Kidney (tissue), 14 donors: ENCODE data around the gene GNAT2. TPM values are rescaled to one million over a fixed set of nuclear protein-coding genes. Genes with fewer than 3 reads are reported as not detected.

ENCODE experiments used
- DNase-seq, 5 donors: peaks; one replicate each; pipeline ENCODE4 v3.0.0-alpha.2; 2013 to 2020
- FAIRE-seq: peaks from 2 replicates; lab custom pipeline; 2012; peaks lifted over from hg19 to GRCh38; lab: Jason Lieb, UNC
- H3K27ac ChIP-seq, 2 donors: one replicate each; pipeline ENCODE4 v1.7.0; 2013; ENCODE audit warnings: low read depth in 2 of 2, low read length in 2 of 2, inconsistent platforms in 1 of 2
- H3K27me3 ChIP-seq: one replicate; pipeline ENCODE4 v1.7.1; 2013; ENCODE audit warnings: low read length, inconsistent platforms; ENCODE audit not compliant: control insufficient read depth, insufficient read depth
- H3K36me3 ChIP-seq, 3 donors: one replicate each; pipeline versions ENCODE4 v1.7.0 to v1.7.1; 2013; ENCODE audit warnings: low read length in 3 of 3, control low read depth in 1 of 3, inconsistent platforms in 1 of 3; ENCODE audit not compliant: insufficient read depth in 3 of 3, control insufficient read depth in 2 of 3
- H3K4me1 ChIP-seq, 3 donors: one replicate each; pipeline versions ENCODE4 v1.7.0 to v1.7.1; 2013; ENCODE audit warnings: low read length in 3 of 3, inconsistent platforms in 1 of 3, low read depth in 1 of 3; ENCODE audit not compliant: control insufficient read depth in 2 of 3, insufficient read depth in 2 of 3
- H3K4me3 ChIP-seq, 3 donors: one replicate each; pipeline versions ENCODE4 v1.7.0 to v1.8.1; 2013; ENCODE audit warnings: low read length in 3 of 3, control low read depth in 1 of 3, inconsistent platforms in 1 of 3
- H3K9ac ChIP-seq, 3 donors: one replicate each; pipeline versions ENCODE4 v1.7.0 to v1.7.1; 2013; ENCODE audit warnings: low read length in 3 of 3, control low read depth in 1 of 3, inconsistent platforms in 1 of 3
- H3K9me3 ChIP-seq, 3 donors: one replicate each; pipeline versions ENCODE4 v1.7.0 to v1.7.1; 2013; ENCODE audit warnings: low read length in 3 of 3, control low read depth in 1 of 3, inconsistent platforms in 1 of 3; ENCODE audit not compliant: control insufficient read depth in 2 of 3, insufficient read depth in 1 of 3
- CTCF ChIP-seq: IDR thresholded peaks from 3 replicates; pipeline ENCODE4 v1.5.1; 2012; ENCODE audit warnings: mild to moderate bottlenecking, moderate library complexity, borderline replicate concordance; ENCODE audit not compliant: insufficient read depth; ENCODE audit errors: extremely low read depth
- intact Hi-C: fragments of 100-400 bp; cut with DNase I; formaldehyde crosslinking; loops from one replicate; pipeline ENCODE4 v1.11.1; 2022
- polyA plus RNA-seq: library from polyadenylated mRNA; stranded (reverse); fragments of 350-450 nt; fragmentation: Illumina TruSeq; extraction: RNeasy Lipid Tissue Mini Kit (QIAGEN cat#74804); gene quantifications from one replicate; pipeline ENCODE4 v1.2.3, GENCODE V29; 2014; ENCODE audit warnings: low read depth, low replicate concordance; ENCODE audit not compliant: insufficient read depth
- total RNA-seq: library from RNA; stranded (reverse); fragmentation: NEBNext Ultra II Directional; extraction: Animal tissue kit (Norgen Biotek cat#: 25700); gene quantifications from one replicate; pipeline ENCODE4 v1.2.1, GENCODE V29; 2021
- donor health status: control.
- donor health status: control.
- donor health status: control.
- donor health status: control.
- donor health status: control.
- donor health status: DM: yes; HTN: yes; CAD: no.
- donor health status: Normal renal cell carcinoma (clear cell type).

GNAT2 gene
- total and polyA plus RNA-seq, 2 donors from 2014 or later = not detected

- intact Hi-C loops = loop anchor here (5.0 kb wide), 1 partner anchor 128 kb away; no protein-coding TSS in a partner anchor
- H3K9ac ChIP-seq = no peak overlapping the region
- H3K27me3 ChIP-seq = no peaks in the 10 kb centered on the region
- H3K9me3 ChIP-seq = no peaks in the 10 kb centered on the region
- no peak for TF ChIP-seq CTCF
- peak in 1 of 5 donors; percentile 67 for DNase-seq
- H3K36me3 ChIP-seq = no peaks in the 10 kb centered on the region
- H3K4me3 ChIP-seq = no peak overlapping the region
- H3K4me1 ChIP-seq = peaks cover 0 to 5% (median 4%) of the 10 kb centered on the region in 3 donors
- FAIRE-seq = no peak
- no peak overlapping the region for H3K27ac ChIP-seq
Measured at GRCh38 chr1:109644670-109645069, 25.3 kb upstream of the GNAT2 start.

- FAIRE-seq = no peak
- intact Hi-C loops = loop anchor here (5.0 kb wide), 1 partner anchor 129 kb away; no protein-coding TSS in a partner anchor
Measured at GRCh38 chr1:109643385-109644230, 24.2 kb upstream of the GNAT2 start.

GRCh38 chr1:109642626-109643025 is 23.2 kb upstream of the GNAT2 start:
- H3K4me1 ChIP-seq = peaks cover 0 to 5% (median 4%) of the 10 kb centered on the region in 3 donors
- H3K9me3 ChIP-seq = no peaks in the 10 kb centered on the region
- no peak overlapping the region for H3K27ac ChIP-seq
- FAIRE-seq (no peak), DNase-seq (no peak)
- intact Hi-C loops = loop anchor here (5.0 kb wide), 1 partner anchor 130 kb away; no protein-coding TSS in a partner anchor
- no peaks in the 10 kb centered on the region for H3K27me3 ChIP-seq
- H3K9ac ChIP-seq = no peak overlapping the region
- no peaks in the 10 kb centered on the region for H3K36me3 ChIP-seq
- H3K4me3 ChIP-seq = no peak overlapping the region
- TF ChIP-seq CTCF = no peak

More at GRCh38 chr1:109643385-109644230, 24.2 kb upstream of the GNAT2 start:
- Histone ChIP-seq H3K4me3 (peak overlapping the region in 1 of 3 donors; percentile 17), H3K36me3 (no peaks in the 10 kb centered on the region), H3K9ac (peak overlapping the region in 1 of 3 donors; percentile 32), H3K27ac (no peak overlapping the region), H3K9me3 (no peaks in the 10 kb centered on the region), H3K4me1 (peaks cover 0 to 5% (median 4%) of the 10 kb centered on the region in 3 donors), H3K27me3 (no peaks in the 10 kb centered on the region)
- peak; percentile 84 to 91 (median 91) for DNase-seq
- peak; percentile 90 for TF ChIP-seq CTCF
